GM19467 (cell line): ENCODE data around the gene DQX1.
A peak's percentile ranks its signal among the peaks of the same experiment; 100 is the strongest.
"Not testable (repeated sequence)": the region's sequence is repeated elsewhere in the genome, so short reads cannot be mapped to it uniquely, and the experiment has no call there.

Experiments
- ATAC-seq: cut with Tn5 transposase; IDR thresholded peaks from one replicate; pipeline ENCODE4 v1.9.1; 2021; ENCODE audit warnings: mild to moderate bottlenecking, moderate library complexity; ENCODE audit not compliant: unreplicated experiment

Gene DQX1

GRCh38 chr2:74525717-74526648 lies at the start of gene DQX1:
Gene DQX1 (minus strand): TSS chr2:74526231. CDS start chr2:74525729, 502 bp downstream.
- no peak for ATAC-seq

GRCh38 chr2:74575320-74575719 lies 49.3 kb upstream of the DQX1 start:
- no peak for ATAC-seq

- ATAC-seq = peak; percentile 47
These were observed 47.9 kb upstream of the DQX1 start for GRCh38 chr2:74573747-74574562.

GRCh38 chr2:74572178-74572925 lies 46.3 kb upstream of the DQX1 start:
- ATAC-seq = no peak

GRCh38 chr2:74571058-74571457 lies 45.0 kb upstream of the DQX1 start:
- ATAC-seq = peak; percentile 49

GRCh38 chr2:74569686-74570085 lies 43.7 kb upstream of the DQX1 start:
- no peak for ATAC-seq

- ATAC-seq = no peak
These were observed 41.9 kb upstream of the DQX1 start for GRCh38 chr2:74567881-74568280.

- ATAC-seq = no peak
These were observed 40.7 kb upstream of the DQX1 start for GRCh38 chr2:74566754-74567085.

GRCh38 chr2:74566076-74566753 lies 40.2 kb upstream of the DQX1 start:
- no peak for ATAC-seq

GRCh38 chr2:74564222-74564621 lies 38.2 kb upstream of the DQX1 start:
- ATAC-seq = no peak

GRCh38 chr2:74562126-74562775 lies 36.2 kb upstream of the DQX1 start:
- ATAC-seq = no peak

- not testable (repeated sequence) for ATAC-seq
These were observed 35.0 kb upstream of the DQX1 start for GRCh38 chr2:74561022-74561421.

- ATAC-seq = no peak
These were observed 34.6 kb upstream of the DQX1 start for GRCh38 chr2:74560591-74560990.

GRCh38 chr2:74559912-74560311 lies 33.9 kb upstream of the DQX1 start:
- ATAC-seq = no peak

GRCh38 chr2:74558284-74559230 lies 32.5 kb upstream of the DQX1 start:
- no peak for ATAC-seq

- ATAC-seq = no peak
These were observed 30.9 kb upstream of the DQX1 start for GRCh38 chr2:74556831-74557370.

GRCh38 chr2:74556159-74556558 lies 30.1 kb upstream of the DQX1 start:
- no peak for ATAC-seq

GRCh38 chr2:74555610-74556103 lies 29.6 kb upstream of the DQX1 start:
- no peak for ATAC-seq
